ENCODE results near the gene ASPRV1. TPM values are rescaled to one million over a fixed set of nuclear protein-coding genes. Genes with fewer than 3 reads are reported as not detected.

The ASPRV1 gene
- total and polyA plus RNA-seq, 2 experiments from 2014 or later, result 0.73 TPM; not detected in 1

- Histone ChIP-seq H3K4me2 (no peak overlapping the region), H3K79me2 (no peaks in the 10 kb centered on the region), H4K20me1 (ENCODE audit: insufficient read depth, poor library complexity, severe bottlenecking) (no peaks in the 10 kb centered on the region), H3K4me1 (ENCODE audit: insufficient read depth) (peaks cover 7% of the 10 kb centered on the region), H3K9me3 (ENCODE audit: low read depth) (no peaks in the 10 kb centered on the region), H3K9me2 (replicated peaks; ENCODE audit: insufficient read depth) (no peaks in the 10 kb centered on the region), H2AFZ (no peak overlapping the region), H3K27me3 (no peaks in the 10 kb centered on the region), H3K27ac (no peak overlapping the region), H3K4me3 (no peak overlapping the region), H3K36me3 (replicated peaks; ENCODE audit: insufficient read depth, low read depth) (no peaks in the 10 kb centered on the region)
- WGBS (ENCODE audit: low lambda C conversion rate, missing lambda C conversion rate), result 91% methylated on average over 21 of the region's 21 CpGs
- no peak for TF ChIP-seq CTCF (IDR thresholded peaks at IDR 0.05; ENCODE audit: poor library complexity)
- no peak for TF ChIP-seq EZH2phosphoT487 (IDR thresholded peaks at IDR 0.05; ENCODE audit: low read depth, severe bottlenecking, unreplicated experiment)
- no peak for TF ChIP-seq EZH2 (IDR thresholded peaks at IDR 0.05; ENCODE audit: borderline replicate concordance)
- no peak for DNase-seq (ENCODE audit: low spot score)
Measured at GRCh38 chr2:69948963-69949645, 12.3 kb downstream of the ASPRV1 start.

GRCh38 chr2:69948032-69948962 lies 13.1 kb downstream of the ASPRV1 start:
- no peaks in the 10 kb centered on the region for H3K27me3 ChIP-seq
- H3K27ac ChIP-seq, result no peak overlapping the region
- TF ChIP-seq EZH2 (IDR thresholded peaks at IDR 0.05; ENCODE audit: borderline replicate concordance) (no peak), EZH2phosphoT487 (IDR thresholded peaks at IDR 0.05; ENCODE audit: low read depth, severe bottlenecking, unreplicated experiment) (no peak)
- no peak for DNase-seq (ENCODE audit: low spot score)
- H3K4me2 ChIP-seq, result no peak overlapping the region
- peaks cover 7% of the 10 kb centered on the region for H3K4me1 ChIP-seq (ENCODE audit: insufficient read depth)
- no peak overlapping the region for H2AFZ ChIP-seq
- no peaks in the 10 kb centered on the region for H3K79me2 ChIP-seq
- WGBS (ENCODE audit: low lambda C conversion rate, missing lambda C conversion rate), result 72% methylated on average over 30 of the region's 35 CpGs
- no peak overlapping the region for H3K4me3 ChIP-seq
- H3K9me2 ChIP-seq (replicated peaks; ENCODE audit: insufficient read depth), result no peaks in the 10 kb centered on the region
- H3K9me3 ChIP-seq (ENCODE audit: low read depth), result no peaks in the 10 kb centered on the region
- no peaks in the 10 kb centered on the region for H4K20me1 ChIP-seq (ENCODE audit: insufficient read depth, poor library complexity, severe bottlenecking)
- H3K36me3 ChIP-seq (replicated peaks; ENCODE audit: insufficient read depth, low read depth), result no peaks in the 10 kb centered on the region

- no peaks in the 10 kb centered on the region for H3K9me3 ChIP-seq (ENCODE audit: low read depth)
- no peaks in the 10 kb centered on the region for H3K79me2 ChIP-seq
- H3K9me2 ChIP-seq (replicated peaks; ENCODE audit: insufficient read depth), result no peaks in the 10 kb centered on the region
- H3K27ac ChIP-seq, result no peak overlapping the region
- no peaks in the 10 kb centered on the region for H3K27me3 ChIP-seq
- no peak overlapping the region for H3K4me2 ChIP-seq
- no peak overlapping the region for H2AFZ ChIP-seq
- DNase-seq (ENCODE audit: low spot score), result no peak
- H4K20me1 ChIP-seq (ENCODE audit: insufficient read depth, poor library complexity, severe bottlenecking), result no peaks in the 10 kb centered on the region
- TF ChIP-seq EZH2phosphoT487 (IDR thresholded peaks at IDR 0.05; ENCODE audit: low read depth, severe bottlenecking, unreplicated experiment) (no peak), EZH2 (IDR thresholded peaks at IDR 0.05; ENCODE audit: borderline replicate concordance) (no peak), CTCF (IDR thresholded peaks at IDR 0.05; ENCODE audit: poor library complexity) (no peak)
- WGBS (ENCODE audit: low lambda C conversion rate, missing lambda C conversion rate), result 89% methylated on average over 4 of the region's 4 CpGs
- H3K36me3 ChIP-seq (replicated peaks; ENCODE audit: insufficient read depth, low read depth), result no peaks in the 10 kb centered on the region
- peaks cover 7% of the 10 kb centered on the region for H3K4me1 ChIP-seq (ENCODE audit: insufficient read depth)
- no peak overlapping the region for H3K4me3 ChIP-seq
Measured at GRCh38 chr2:69947325-69947931, 14.0 kb downstream of the ASPRV1 start.
